ENCODE measurements around the gene MOCS1.
A peak's percentile ranks its signal among the peaks of the same experiment; 100 is the strongest.

DNA sequence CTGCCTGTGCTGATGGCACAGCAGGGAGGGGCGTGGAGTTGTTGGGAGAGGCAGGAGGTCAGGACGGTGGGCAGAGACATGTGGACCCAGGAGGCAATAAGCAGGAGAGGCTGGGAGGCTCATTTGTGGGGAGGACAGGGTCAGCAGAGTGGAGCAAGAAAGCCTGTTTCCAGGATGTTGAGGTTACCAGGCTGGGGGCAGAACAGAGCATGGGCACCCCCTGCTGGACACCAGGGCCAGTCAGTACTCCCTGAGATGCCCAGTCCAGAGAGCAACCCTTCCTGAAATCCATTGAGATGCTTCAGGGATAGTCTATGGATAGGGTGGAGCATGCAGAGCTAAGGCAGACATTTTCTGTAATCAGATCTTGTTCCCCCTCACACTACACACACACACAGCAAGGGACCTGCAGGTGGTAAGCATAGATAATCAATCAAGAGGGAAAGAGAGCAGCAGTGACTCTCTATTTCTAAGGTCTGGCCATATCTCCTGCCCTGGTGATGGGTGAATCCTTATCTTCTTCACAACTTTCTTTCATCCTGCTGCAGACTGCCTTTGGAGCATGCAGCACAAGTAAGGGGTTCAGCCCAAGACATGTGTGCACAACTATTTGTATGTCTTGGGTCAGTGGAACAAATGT, 41.7 kb downstream of the MOCS1 start:
- TF ChIP-seq CTCF (IDR thresholded peaks at IDR 0.05; ENCODE audit: low read depth, low read length, poor library complexity, severe bottlenecking) (peak; percentile 52), EZH2phosphoT487 (IDR thresholded peaks at IDR 0.05; ENCODE audit: borderline replicate concordance, low read length) (no peak)
